ENCODE results near the gene MSI1.

Gene MSI1

GRCh38 chr12:120358412-120359100 is 10.4 kb downstream of the MSI1 start:
- H3K36me3 ChIP-seq (ENCODE audit: control insufficient read depth, insufficient read depth, low read length): no peaks in the 10 kb centered on the region
- H3K27ac ChIP-seq: no peak overlapping the region
- no peak overlapping the region for H3K4me3 ChIP-seq (ENCODE audit: low read depth, low read length)
- peaks cover 6% of the 10 kb centered on the region for H3K4me1 ChIP-seq
- TF ChIP-seq CTCF (IDR thresholded peaks at IDR 0.05): no peak
- no peaks in the 10 kb centered on the region for H3K79me2 ChIP-seq
- no peak overlapping the region for H2AFZ ChIP-seq
- no peak overlapping the region for H3K9ac ChIP-seq
- H3K9me3 ChIP-seq (ENCODE audit: control insufficient read depth, low read length): no peaks in the 10 kb centered on the region
- no peaks in the 10 kb centered on the region for H3K27me3 ChIP-seq (ENCODE audit: control insufficient read depth, insufficient read depth, low read length)
- no peak overlapping the region for H3K4me2 ChIP-seq (ENCODE audit: low read length)

GRCh38 chr12:120357104-120357503 is 11.9 kb downstream of the MSI1 start:
- no peaks in the 10 kb centered on the region for H3K27me3 ChIP-seq (ENCODE audit: control insufficient read depth, insufficient read depth, low read length)
- TF ChIP-seq CTCF (IDR thresholded peaks at IDR 0.05): no peak
- H3K4me3 ChIP-seq (ENCODE audit: low read depth, low read length): no peak overlapping the region
- no peak overlapping the region for H3K4me2 ChIP-seq (ENCODE audit: low read length)
- peaks cover 2% of the 10 kb centered on the region for H3K4me1 ChIP-seq
- H3K27ac ChIP-seq: no peak overlapping the region
- no peaks in the 10 kb centered on the region for H3K9me3 ChIP-seq (ENCODE audit: control insufficient read depth, low read length)
- no peaks in the 10 kb centered on the region for H3K79me2 ChIP-seq
- no peak overlapping the region for H2AFZ ChIP-seq
- no peak overlapping the region for H3K9ac ChIP-seq
- H3K36me3 ChIP-seq (ENCODE audit: control insufficient read depth, insufficient read depth, low read length): no peaks in the 10 kb centered on the region

GRCh38 chr12:120356567-120357030 is 12.4 kb downstream of the MSI1 start:
- Histone ChIP-seq H3K4me1 (no peaks in the 10 kb centered on the region), H3K4me2 (ENCODE audit: low read length) (no peak overlapping the region), H3K27me3 (ENCODE audit: control insufficient read depth, insufficient read depth, low read length) (no peaks in the 10 kb centered on the region), H3K4me3 (ENCODE audit: low read depth, low read length) (no peak overlapping the region), H3K27ac (no peak overlapping the region), H3K79me2 (no peaks in the 10 kb centered on the region), H2AFZ (no peak overlapping the region), H3K36me3 (ENCODE audit: control insufficient read depth, insufficient read depth, low read length) (no peaks in the 10 kb centered on the region), H3K9me3 (ENCODE audit: control insufficient read depth, low read length) (no peaks in the 10 kb centered on the region), H3K9ac (no peak overlapping the region)
- TF ChIP-seq CTCF (IDR thresholded peaks at IDR 0.05): peak; percentile 87

GRCh38 chr12:120353556-120354317 is 15.2 kb downstream of the MSI1 start:
- Histone ChIP-seq H3K9ac (no peak overlapping the region), H3K27me3 (ENCODE audit: control insufficient read depth, insufficient read depth, low read length) (no peaks in the 10 kb centered on the region), H3K4me2 (ENCODE audit: low read length) (no peak overlapping the region), H3K27ac (no peak overlapping the region), H3K4me3 (ENCODE audit: low read depth, low read length) (no peak overlapping the region), H2AFZ (no peak overlapping the region), H3K36me3 (ENCODE audit: control insufficient read depth, insufficient read depth, low read length) (no peaks in the 10 kb centered on the region), H3K4me1 (no peaks in the 10 kb centered on the region), H3K79me2 (no peaks in the 10 kb centered on the region), H3K9me3 (ENCODE audit: control insufficient read depth, low read length) (no peaks in the 10 kb centered on the region)
- no peak for TF ChIP-seq CTCF (IDR thresholded peaks at IDR 0.05)
